Sigmoid colon (tissue), 4 donors: ENCODE measurements around the gene IL6ST.

Experiments
- POLR2A ChIP-seq, 2 donors: fragments of 450-650 bp; IDR thresholded peaks; one replicate each; pipeline ENCODE4 v1.6.1; 2016; ENCODE audit warnings: antibody characterized with exemption in 2 of 2, mild to moderate bottlenecking in 2 of 2, moderate library complexity in 2 of 2
- POLR2AphosphoS5 ChIP-seq, 4 donors: sonication (generic); formaldehyde crosslinking; IDR thresholded peaks; one replicate each; pipeline ENCODE4 v1.6.1; 2017; ENCODE audit warnings: antibody characterized with exemption in 4 of 4
- TF ChIP-seq, protein P1 (sequence below), 4 experiments: fragments of 450-650 bp in 3 of 4; fragments of 200-600 bp in 1 of 4; IDR thresholded peaks; one replicate each; pipeline ENCODE4 v1.5.1; 2016 to 2019; ENCODE audit warnings: antibody characterized with exemption in 4 of 4, mild to moderate bottlenecking in 3 of 4, moderate library complexity in 2 of 4

DNA sequence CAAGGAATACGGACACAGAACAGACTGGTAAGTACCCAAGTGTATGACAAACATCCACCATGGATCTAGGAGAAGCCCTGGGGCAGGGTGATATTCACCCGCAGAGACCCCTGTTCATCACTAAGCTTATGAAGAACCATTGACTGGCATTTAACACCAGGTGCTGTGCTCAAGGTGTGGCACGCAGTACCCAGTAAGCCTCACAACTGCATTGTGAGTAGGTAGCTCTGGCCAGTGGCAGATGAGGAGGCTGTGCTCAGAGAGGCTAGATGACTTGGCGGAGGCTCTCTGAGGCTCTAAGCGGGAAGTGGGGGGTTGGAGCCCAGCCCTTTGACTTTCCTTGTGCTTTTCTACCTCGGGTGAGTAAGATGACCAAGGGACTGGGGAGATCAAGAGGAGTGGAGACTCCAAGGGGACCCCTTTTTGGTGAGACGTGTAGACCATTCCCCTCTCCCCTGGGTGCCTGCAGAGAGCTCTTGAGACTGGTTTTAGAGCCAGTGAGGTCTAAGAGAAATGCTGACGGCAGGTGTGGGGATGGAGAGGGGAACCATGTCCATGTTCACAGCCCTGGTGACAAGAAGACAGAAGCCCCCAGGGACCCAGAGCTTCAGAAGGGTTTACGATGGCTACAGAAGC lies 70.8 kb downstream of the IL6ST start:
- no peak for TF ChIP-seq POLR2AphosphoS5 (IDR thresholded peaks at IDR 0.05)
- no peak for TF ChIP-seq POLR2A (IDR thresholded peaks at IDR 0.05)
- TF ChIP-seq, protein P1, sequence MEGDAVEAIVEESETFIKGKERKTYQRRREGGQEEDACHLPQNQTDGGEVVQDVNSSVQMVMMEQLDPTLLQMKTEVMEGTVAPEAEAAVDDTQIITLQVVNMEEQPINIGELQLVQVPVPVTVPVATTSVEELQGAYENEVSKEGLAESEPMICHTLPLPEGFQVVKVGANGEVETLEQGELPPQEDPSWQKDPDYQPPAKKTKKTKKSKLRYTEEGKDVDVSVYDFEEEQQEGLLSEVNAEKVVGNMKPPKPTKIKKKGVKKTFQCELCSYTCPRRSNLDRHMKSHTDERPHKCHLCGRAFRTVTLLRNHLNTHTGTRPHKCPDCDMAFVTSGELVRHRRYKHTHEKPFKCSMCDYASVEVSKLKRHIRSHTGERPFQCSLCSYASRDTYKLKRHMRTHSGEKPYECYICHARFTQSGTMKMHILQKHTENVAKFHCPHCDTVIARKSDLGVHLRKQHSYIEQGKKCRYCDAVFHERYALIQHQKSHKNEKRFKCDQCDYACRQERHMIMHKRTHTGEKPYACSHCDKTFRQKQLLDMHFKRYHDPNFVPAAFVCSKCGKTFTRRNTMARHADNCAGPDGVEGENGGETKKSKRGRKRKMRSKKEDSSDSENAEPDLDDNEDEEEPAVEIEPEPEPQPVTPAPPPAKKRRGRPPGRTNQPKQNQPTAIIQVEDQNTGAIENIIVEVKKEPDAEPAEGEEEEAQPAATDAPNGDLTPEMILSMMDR (IDR thresholded peaks at IDR 0.05): no peak
